Trophoblast cell (in vitro differentiated cells and primary cell): ENCODE results near the gene SCFD2.

Experiments used
- DNase-seq, 2 donors: peaks; one replicate each; pipeline ENCODE4 v3.0.0-alpha.2; 2016
- H2AFZ ChIP-seq: 2 replicates; pipeline ENCODE4 v1.6.1; 2013; ENCODE audit warnings: low read length, moderate library complexity, mild to moderate bottlenecking; ENCODE audit not compliant: insufficient read depth, poor library complexity
- H2AK5ac ChIP-seq: 2 replicates; pipeline ENCODE4 v1.6.1; 2013; ENCODE audit warnings: mild to moderate bottlenecking, low read length
- H2BK120ac ChIP-seq: 2 replicates; pipeline ENCODE4 v1.6.1; 2013; ENCODE audit warnings: low read length, mild to moderate bottlenecking, moderate library complexity; ENCODE audit not compliant: insufficient read depth, poor library complexity
- H2BK12ac ChIP-seq: 2 replicates; pipeline ENCODE4 v1.6.1; 2013; ENCODE audit warnings: mild to moderate bottlenecking, low read length, moderate library complexity
- H2BK5ac ChIP-seq: 2 replicates; pipeline ENCODE4 v1.6.1; 2013; ENCODE audit warnings: low read length, low read depth, moderate library complexity, mild to moderate bottlenecking; ENCODE audit not compliant: poor library complexity
- H3K14ac ChIP-seq: 2 replicates; pipeline ENCODE4 v1.6.1; 2013; ENCODE audit warnings: mild to moderate bottlenecking, low read length
- H3K18ac ChIP-seq: 2 replicates; pipeline ENCODE4 v1.6.1; 2013; ENCODE audit warnings: mild to moderate bottlenecking, low read length
- H3K23ac ChIP-seq: 2 replicates; pipeline ENCODE4 v1.6.1; 2013; ENCODE audit warnings: low read length
- H3K27ac ChIP-seq: 2 replicates; pipeline ENCODE4 v1.5.1; 2013; ENCODE audit warnings: low read depth, mild to moderate bottlenecking, inconsistent platforms, low read length, moderate library complexity
- H3K27me3 ChIP-seq: 2 replicates; pipeline ENCODE4 v1.6.1; 2013; ENCODE audit warnings: inconsistent platforms, mild to moderate bottlenecking, low read length, moderate library complexity; ENCODE audit not compliant: insufficient read depth
- H3K36me3 ChIP-seq, 2 experiments: 1 replicate in 1 of 2; 2 replicates in 1 of 2; pipeline ENCODE4 v1.6.1; 2013; ENCODE audit warnings: low read length in 2 of 2, mild to moderate bottlenecking in 2 of 2, moderate library complexity in 1 of 2; ENCODE audit not compliant: insufficient read depth in 2 of 2, control insufficient read depth in 1 of 2
- H3K4ac ChIP-seq: 2 replicates; pipeline ENCODE4 v1.6.1; 2013; ENCODE audit warnings: low read depth, mild to moderate bottlenecking, low read length, moderate library complexity
- H3K4me1 ChIP-seq, 2 experiments: 1 replicate in 1 of 2; 2 replicates in 1 of 2; pipeline ENCODE4 v1.6.1; 2013; ENCODE audit warnings: low read length in 2 of 2, mild to moderate bottlenecking in 2 of 2, moderate library complexity in 1 of 2; ENCODE audit not compliant: insufficient read depth in 2 of 2, control insufficient read depth in 1 of 2
- H3K4me2 ChIP-seq: 2 replicates; pipeline ENCODE4 v1.6.1; 2013; ENCODE audit warnings: inconsistent platforms, mild to moderate bottlenecking, low read length, moderate library complexity
- H3K4me3 ChIP-seq: 2 replicates; pipeline ENCODE4 v1.5.1; 2013; ENCODE audit warnings: mild to moderate bottlenecking, low read depth, low read length, inconsistent platforms
- H3K79me1 ChIP-seq: one replicate; pipeline ENCODE4 v1.6.1; 2013; ENCODE audit warnings: low read length
- H3K79me2 ChIP-seq: 2 replicates; pipeline ENCODE4 v1.6.1; 2013; ENCODE audit warnings: low read length, mild to moderate bottlenecking; ENCODE audit not compliant: control insufficient read depth, insufficient read depth, poor library complexity
- H3K9ac ChIP-seq: 2 replicates; pipeline ENCODE4 v1.6.1; 2013; ENCODE audit warnings: mild to moderate bottlenecking, low read length
- H3K9me3 ChIP-seq: 2 replicates; pipeline ENCODE4 v1.6.1; 2013; ENCODE audit warnings: low read depth, mild to moderate bottlenecking, control low read depth, inconsistent platforms, low read length; ENCODE audit not compliant: insufficient read depth
- H4K12ac ChIP-seq: 2 replicates; pipeline ENCODE4 v1.6.1; 2013; ENCODE audit warnings: low read depth, mild to moderate bottlenecking, low read length, moderate library complexity
- H4K8ac ChIP-seq: 2 replicates; pipeline ENCODE4 v1.6.1; 2013; ENCODE audit warnings: low read depth, mild to moderate bottlenecking, low read length, moderate library complexity
- H4K91ac ChIP-seq: one replicate; pipeline ENCODE4 v1.6.1; 2013; ENCODE audit warnings: low read depth, mild to moderate bottlenecking, low read length, moderate library complexity
- WGBS: extraction: QIAGEN DNeasy Blood & Tissue Kit; methylation state at CpG from one replicate; pipeline ENCODE4 v1.1.7; 2013; ENCODE audit warnings: missing lambda C conversion rate; ENCODE audit not compliant: insufficient read length, insufficient coverage; ENCODE audit errors: extremely low coverage; 5-methylcytosine and 5-hydroxymethylcytosine counted together

The SCFD2 gene

GRCh38 chr4:52984462-52984881 lies 381.4 kb downstream of the SCFD2 start:
- Histone ChIP-seq H2BK12ac (no peak overlapping the region), H3K18ac (no peak overlapping the region), H3K4me1 (no peaks in the 10 kb centered on the region), H2AFZ (no peak overlapping the region), H3K4ac (no peak overlapping the region), H4K91ac (no peak overlapping the region), H3K23ac (no peak overlapping the region), H4K12ac (no peak overlapping the region), H3K27me3 (no peaks in the 10 kb centered on the region), H3K9me3 (no peaks in the 10 kb centered on the region), H3K9ac (no peak overlapping the region), H3K79me2 (no peaks in the 10 kb centered on the region), H4K8ac (no peak overlapping the region), H3K36me3 (no peaks in the 10 kb centered on the region), H2BK5ac (no peak overlapping the region), H3K79me1 (no peaks in the 10 kb centered on the region), H3K14ac (no peak overlapping the region), H3K4me3 (no peak overlapping the region), H3K27ac (no peak overlapping the region), H2AK5ac (no peak overlapping the region), H2BK120ac (no peak overlapping the region), H3K4me2 (no peak overlapping the region)
- no peak for DNase-seq
- WGBS, result no CpG with 5 or more reads among the region's 2 CpGs

GRCh38 chr4:52983563-52984303 lies 382.1 kb downstream of the SCFD2 start:
- H3K27me3 ChIP-seq, result no peaks in the 10 kb centered on the region
- H3K9me3 ChIP-seq, result no peaks in the 10 kb centered on the region
- peak; percentile 48 to 90 for DNase-seq
- no peak overlapping the region for H3K4me3 ChIP-seq
- no peak overlapping the region for H4K91ac ChIP-seq
- no peak overlapping the region for H4K8ac ChIP-seq
- H3K36me3 ChIP-seq, result no peaks in the 10 kb centered on the region
- H3K27ac ChIP-seq, result no peak overlapping the region
- no peak overlapping the region for H2BK120ac ChIP-seq
- no peak overlapping the region for H3K4me2 ChIP-seq
- H4K12ac ChIP-seq, result no peak overlapping the region
- no peaks in the 10 kb centered on the region for H3K4me1 ChIP-seq
- no peak overlapping the region for H2BK12ac ChIP-seq
- no peak overlapping the region for H2BK5ac ChIP-seq
- no peak overlapping the region for H3K14ac ChIP-seq
- H3K4ac ChIP-seq, result no peak overlapping the region
- H3K18ac ChIP-seq, result no peak overlapping the region
- WGBS, result no CpG with 5 or more reads among the region's 1 CpG
- no peaks in the 10 kb centered on the region for H3K79me1 ChIP-seq
- H2AK5ac ChIP-seq, result no peak overlapping the region
- no peak overlapping the region for H3K9ac ChIP-seq
- H3K79me2 ChIP-seq, result no peaks in the 10 kb centered on the region
- no peak overlapping the region for H3K23ac ChIP-seq
- H2AFZ ChIP-seq, result no peak overlapping the region

GRCh38 chr4:52982946-52983340 lies 382.9 kb downstream of the SCFD2 start:
- Histone ChIP-seq H3K4me1 (no peaks in the 10 kb centered on the region), H2AK5ac (no peak overlapping the region), H3K18ac (no peak overlapping the region), H2BK5ac (no peak overlapping the region), H3K14ac (no peak overlapping the region), H4K8ac (no peak overlapping the region), H2BK12ac (no peak overlapping the region), H2BK120ac (no peak overlapping the region), H4K91ac (no peak overlapping the region), H2AFZ (no peak overlapping the region), H3K79me1 (no peaks in the 10 kb centered on the region), H3K27me3 (no peaks in the 10 kb centered on the region), H3K9ac (no peak overlapping the region), H3K79me2 (no peaks in the 10 kb centered on the region), H3K4me2 (no peak overlapping the region), H4K12ac (no peak overlapping the region), H3K36me3 (no peaks in the 10 kb centered on the region), H3K4me3 (no peak overlapping the region), H3K9me3 (no peaks in the 10 kb centered on the region), H3K4ac (no peak overlapping the region), H3K27ac (no peak overlapping the region), H3K23ac (no peak overlapping the region)
- DNase-seq, result peak in 1 of 2 donors; percentile 3
- WGBS, result no CpG with 5 or more reads among the region's 3 CpGs

GRCh38 chr4:52982255-52982945 lies 383.5 kb downstream of the SCFD2 start:
- H4K8ac ChIP-seq, result no peak overlapping the region
- no peaks in the 10 kb centered on the region for H3K4me1 ChIP-seq
- H3K4ac ChIP-seq, result no peak overlapping the region
- H2BK120ac ChIP-seq, result no peak overlapping the region
- H2BK12ac ChIP-seq, result no peak overlapping the region
- peak; percentile 10 to 73 for DNase-seq
- H2AFZ ChIP-seq, result no peak overlapping the region
- H3K23ac ChIP-seq, result no peak overlapping the region
- no peaks in the 10 kb centered on the region for H3K79me1 ChIP-seq
- H3K4me2 ChIP-seq, result no peak overlapping the region
- no peak overlapping the region for H4K12ac ChIP-seq
- H3K27ac ChIP-seq, result no peak overlapping the region
- no CpG with 5 or more reads among the region's 2 CpGs for WGBS
- no peaks in the 10 kb centered on the region for H3K9me3 ChIP-seq
- H3K36me3 ChIP-seq, result no peaks in the 10 kb centered on the region
- no peak overlapping the region for H2BK5ac ChIP-seq
- H3K14ac ChIP-seq, result no peak overlapping the region
- H3K79me2 ChIP-seq, result no peaks in the 10 kb centered on the region
- H3K18ac ChIP-seq, result no peak overlapping the region
- no peak overlapping the region for H4K91ac ChIP-seq
- no peak overlapping the region for H2AK5ac ChIP-seq
- H3K9ac ChIP-seq, result no peak overlapping the region
- no peak overlapping the region for H3K4me3 ChIP-seq
- no peaks in the 10 kb centered on the region for H3K27me3 ChIP-seq
